Transverse colon (tissue), 4 donors: ENCODE measurements around the gene SPIN1.
A peak's percentile ranks its signal among the peaks of the same experiment; 100 is the strongest.

ENCODE experiments used
- POLR2A ChIP-seq: fragments of 450-650 bp; IDR thresholded peaks from one replicate; pipeline ENCODE4 v1.6.1; 2016; ENCODE audit warnings: antibody characterized with exemption, mild to moderate bottlenecking, moderate library complexity
- POLR2AphosphoS5 ChIP-seq, 3 donors: sonication (generic); formaldehyde crosslinking; IDR thresholded peaks; one replicate each; pipeline ENCODE4 v1.6.1; 2016; ENCODE audit warnings: antibody characterized with exemption in 3 of 3
- TF ChIP-seq, protein P1 (sequence below), 5 experiments: fragments of 200-600 bp in 3 of 5; fragments of 450-650 bp in 2 of 5; sonication (generic) in 3 of 5; IDR thresholded peaks; 1 replicate in 2 of 5; 2 replicates in 3 of 5; pipeline ENCODE4 v1.5.1; 2016 to 2017; ENCODE audit warnings: antibody characterized with exemption in 5 of 5, inconsistent platforms in 3 of 5, mild to moderate bottlenecking in 2 of 5, moderate library complexity in 1 of 5

GRCh38 chr9:88364706-88365105 is 23.5 kb upstream of the SPIN1 start:
- TF ChIP-seq, protein P1, sequence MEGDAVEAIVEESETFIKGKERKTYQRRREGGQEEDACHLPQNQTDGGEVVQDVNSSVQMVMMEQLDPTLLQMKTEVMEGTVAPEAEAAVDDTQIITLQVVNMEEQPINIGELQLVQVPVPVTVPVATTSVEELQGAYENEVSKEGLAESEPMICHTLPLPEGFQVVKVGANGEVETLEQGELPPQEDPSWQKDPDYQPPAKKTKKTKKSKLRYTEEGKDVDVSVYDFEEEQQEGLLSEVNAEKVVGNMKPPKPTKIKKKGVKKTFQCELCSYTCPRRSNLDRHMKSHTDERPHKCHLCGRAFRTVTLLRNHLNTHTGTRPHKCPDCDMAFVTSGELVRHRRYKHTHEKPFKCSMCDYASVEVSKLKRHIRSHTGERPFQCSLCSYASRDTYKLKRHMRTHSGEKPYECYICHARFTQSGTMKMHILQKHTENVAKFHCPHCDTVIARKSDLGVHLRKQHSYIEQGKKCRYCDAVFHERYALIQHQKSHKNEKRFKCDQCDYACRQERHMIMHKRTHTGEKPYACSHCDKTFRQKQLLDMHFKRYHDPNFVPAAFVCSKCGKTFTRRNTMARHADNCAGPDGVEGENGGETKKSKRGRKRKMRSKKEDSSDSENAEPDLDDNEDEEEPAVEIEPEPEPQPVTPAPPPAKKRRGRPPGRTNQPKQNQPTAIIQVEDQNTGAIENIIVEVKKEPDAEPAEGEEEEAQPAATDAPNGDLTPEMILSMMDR (IDR thresholded peaks at IDR 0.05): no peak
- TF ChIP-seq POLR2A (no peak), POLR2AphosphoS5 (IDR thresholded peaks at IDR 0.05) (peak in 1 of 3 donors; percentile 18)
